SK-N-SH (cell line): ENCODE results near the gene MYOM1. TPM values are rescaled to one million over a fixed set of nuclear protein-coding genes. Genes with fewer than 3 reads are reported as not detected.
"Not testable (repeated sequence)": the region's sequence is repeated elsewhere in the genome, so short reads cannot be mapped to it uniquely, and the experiment has no call there.

Experiments
- CTCF ChIA-PET: fragments of 300-600, 350-600 bp; formaldehyde crosslinking; extraction: SDS; loops from one replicate; lab custom pipeline; 2021; lab: Yijun Ruan, JAX
- POLR2A ChIA-PET: fragments of 350-600 bp; sonication (Branson Sonifier 250); formaldehyde crosslinking; extraction: SDS; loops from one replicate; lab custom pipeline; 2020; ENCODE audit warnings: antibody characterized with exemption, inconsistent platforms; lab: Yijun Ruan, JAX
- DNase-seq: peaks from one replicate; pipeline ENCODE4 v3.0.0; 2012
- H2AFZ ChIP-seq: fragments of 200-600 bp; sonication (generic); 2 replicates; pipeline ENCODE4 v1.8.1; 2016; ENCODE audit warnings: antibody characterized with exemption, mild to moderate bottlenecking, low read depth
- H3F3A ChIP-seq: fragments of 200-600 bp; sonication (generic); replicated peaks from 2 replicates; pipeline ENCODE3; 2016; ENCODE audit warnings: antibody characterized with exemption, mild to moderate bottlenecking; ENCODE audit not compliant: insufficient read depth
- H3K27ac ChIP-seq, 2 experiments: fragments of 200-500 bp in 1 of 2; fragments of 200-600 bp in 1 of 2; sonication (Bioruptor generic) in 1 of 2; sonication (generic), shearing (Covaris generic) in 1 of 2; 2 replicates each; pipeline versions ENCODE4 v1.5.1 to v1.6.1; 2014 to 2016; ENCODE audit warnings: low read depth in 2 of 2, inconsistent platforms in 1 of 2, low read length in 1 of 2, mild to moderate bottlenecking in 1 of 2, mixed read lengths in 1 of 2
- H3K27me3 ChIP-seq: fragments of 200-600 bp; sonication (generic), shearing (Covaris generic); 2 replicates; pipeline ENCODE4 v1.6.1; 2016; ENCODE audit warnings: mixed run types; ENCODE audit not compliant: insufficient read depth
- H3K36me3 ChIP-seq, 2 experiments: fragments of 200-500 bp in 1 of 2; fragments of 200-600 bp in 1 of 2; sonication (Bioruptor generic) in 1 of 2; sonication (generic) in 1 of 2; replicated peaks in 1 of 2; 2 replicates each; pipeline versions ENCODE3 to v1.5.1; 2014 to 2016; ENCODE audit warnings: low read length in 1 of 2, mild to moderate bottlenecking in 1 of 2; ENCODE audit not compliant: insufficient read depth in 2 of 2, control insufficient read depth in 1 of 2
- H3K4me1 ChIP-seq, 2 experiments: fragments of 200-500 bp in 1 of 2; fragments of 200-600 bp in 1 of 2; sonication (Bioruptor generic) in 1 of 2; sonication (generic), shearing (Covaris generic) in 1 of 2; 2 replicates each; pipeline versions ENCODE4 v1.5.1 to v1.6.1; 2014 to 2016; ENCODE audit warnings: low read depth in 1 of 2, low read length in 1 of 2, mixed run types in 1 of 2; ENCODE audit not compliant: insufficient read depth in 2 of 2, control insufficient read depth in 1 of 2
- H3K4me2 ChIP-seq: fragments of 200-600 bp; sonication (generic), shearing (Covaris generic); 2 replicates; pipeline ENCODE4 v1.6.1; 2017; ENCODE audit warnings: mixed run types
- H3K4me3 ChIP-seq, 2 experiments: fragments of 200-500 bp in 1 of 2; fragments of 200-600 bp in 1 of 2; sonication (Bioruptor generic) in 1 of 2; sonication (generic), shearing (Covaris generic) in 1 of 2; 2 replicates each; pipeline versions ENCODE4 v1.5.1 to v1.8.1; 2014 to 2016; ENCODE audit warnings: low read depth in 2 of 2, inconsistent platforms in 1 of 2, low read length in 1 of 2, mild to moderate bottlenecking in 1 of 2, mixed read lengths in 1 of 2, moderate library complexity in 1 of 2
- H3K79me2 ChIP-seq: fragments of 200-600 bp; sonication (generic); 2 replicates; pipeline ENCODE4 v1.8.1; 2017; ENCODE audit warnings: mild to moderate bottlenecking; ENCODE audit not compliant: insufficient read depth
- H3K9ac ChIP-seq: fragments of 200-600 bp; sonication (generic); 2 replicates; pipeline ENCODE4 v1.6.1; 2017; ENCODE audit warnings: mixed run types
- H3K9me2 ChIP-seq: fragments of 200-600 bp; sonication (generic); 2 replicates; pipeline ENCODE4 v1.6.1; 2017; ENCODE audit warnings: mixed run types
- H3K9me3 ChIP-seq: fragments of 200-600 bp; sonication (generic); 2 replicates; pipeline ENCODE4 v1.6.1; 2017; ENCODE audit warnings: mixed run types, mild to moderate bottlenecking, moderate library complexity
- H4K20me1 ChIP-seq: fragments of 200-600 bp; sonication (generic); 2 replicates; pipeline ENCODE4 v1.6.1; 2017; ENCODE audit warnings: mild to moderate bottlenecking, mixed run types; ENCODE audit not compliant: insufficient read depth
- FOXJ3 ChIP-seq: sonication (generic); formaldehyde crosslinking; IDR thresholded peaks from 2 replicates; pipeline ENCODE4 v1.5.1; 2020; ENCODE audit warnings: mild to moderate bottlenecking, missing genetic modification reagents
- MXI1 ChIP-seq: IDR thresholded peaks from 2 replicates; pipeline ENCODE4 v1.6.1; 2012; ENCODE audit warnings: mild to moderate bottlenecking, low read depth, low read length, improper control_type of control experiment
- REST ChIP-seq: IDR thresholded peaks from 2 replicates; pipeline ENCODE4 v1.6.1; 2012; ENCODE audit warnings: mild to moderate bottlenecking, low read depth, low read length, moderate library complexity
- RFX5 ChIP-seq: IDR thresholded peaks from 2 replicates; pipeline ENCODE4 v1.6.1; 2012; ENCODE audit warnings: mild to moderate bottlenecking, improper control_type of control experiment, low read length
- RXRA ChIP-seq: IDR thresholded peaks from 2 replicates; pipeline ENCODE4 v1.4.0; 2012; ENCODE audit warnings: low read depth, mild to moderate bottlenecking, borderline replicate concordance
- SMC3 ChIP-seq: IDR thresholded peaks from 2 replicates; pipeline ENCODE4 v1.6.1; 2012; ENCODE audit warnings: low read depth, low read length, improper control_type of control experiment
- YY1 ChIP-seq: IDR thresholded peaks from 2 replicates; pipeline ENCODE4 v1.4.0; 2012; ENCODE audit warnings: low read depth, mild to moderate bottlenecking
- ZBTB33 ChIP-seq: IDR thresholded peaks from 2 replicates; pipeline ENCODE4 v1.4.0; 2012; ENCODE audit warnings: low read depth, borderline replicate concordance
- WGBS: methylation state at CpG from one replicate; pipeline ENCODE4 v1.1.6; 2017; ENCODE audit warnings: low lambda C conversion rate; 5-methylcytosine and 5-hydroxymethylcytosine counted together
- polyA plus RNA-seq, 3 experiments: library from polyadenylated mRNA; depleted of rRNA; stranded (reverse); fragments of >200 nt; gene quantifications; 2 replicates each; pipeline ENCODE4 v1.2.3, GENCODE V29; 2012
- TF ChIP-seq, protein P1 (sequence below): IDR thresholded peaks from 2 replicates; pipeline ENCODE4 v1.4.0; 2012; ENCODE audit warnings: low read depth, borderline replicate concordance

Gene MYOM1
- polyA plus RNA-seq, 1 of the 3 experiments (the other 2 are of a cell fraction): 0.07 TPM

DNA sequence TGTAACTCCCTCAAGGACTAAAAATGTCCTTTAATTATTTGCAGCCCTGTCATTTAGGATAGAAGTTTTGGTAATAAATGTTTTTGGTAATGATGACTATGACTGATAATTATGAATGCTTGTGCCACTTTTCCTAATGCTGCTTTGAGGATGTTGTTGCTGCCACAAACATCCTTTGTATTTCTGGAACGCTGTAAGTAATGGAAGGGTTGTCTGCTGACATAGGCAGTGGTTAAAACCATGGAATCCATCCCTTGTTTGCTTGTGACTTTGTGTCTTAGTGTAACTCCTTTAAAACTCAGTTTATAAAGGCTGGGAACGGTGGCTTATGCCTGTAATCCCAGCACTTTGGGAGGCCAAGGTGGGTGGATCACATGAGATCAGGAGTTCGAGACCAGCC lies 187.0 kb downstream of the MYOM1 start:
- no peak for TF ChIP-seq ZBTB33
- TF ChIP-seq FOXJ3 (CRISPR knock-in tag): no peak
- no peak for TF ChIP-seq SMC3
- TF ChIP-seq, all 33 proteins: peak for 0
- DNase-seq: no peak
- POLR2A ChIA-PET: no interaction called here

GRCh38 chr18:3029215-3029952 lies 190.4 kb downstream of the MYOM1 start:
- Histone ChIP-seq H3K27me3 (no peaks in the 10 kb centered on the region), H3K4me3 (no peak overlapping the region), H3K4me2 (peak overlapping the region; percentile 41; the same call in 1 of the 2 replicates), H3K79me2 (no peaks in the 10 kb centered on the region), H3F3A (peaks cover 3% of the 10 kb centered on the region), H3K36me3 (no peaks in the 10 kb centered on the region), H3K9me2 (no peaks in the 10 kb centered on the region), H3K9me3 (no peaks in the 10 kb centered on the region), H4K20me1 (no peaks in the 10 kb centered on the region), H3K4me1 (no peaks in the 10 kb centered on the region), H3K27ac (0 out of 4 replicates have a peak overlapping the region, but pooled peaks of 1 of the 2 experiments have one; percentile 19), H2AFZ (peak overlapping the region; percentile 85), H3K9ac (0 out of 2 replicates have a peak overlapping the region, but pooled peaks have one; percentile 12)
- ChIA-PET POLR2A (no interaction called here), CTCF (no interaction called here)
- TF ChIP-seq RXRA: no peak
- TF ChIP-seq YY1: no peak
- no peak for TF ChIP-seq SMC3
- TF ChIP-seq REST: no peak
- TF ChIP-seq, protein P1, sequence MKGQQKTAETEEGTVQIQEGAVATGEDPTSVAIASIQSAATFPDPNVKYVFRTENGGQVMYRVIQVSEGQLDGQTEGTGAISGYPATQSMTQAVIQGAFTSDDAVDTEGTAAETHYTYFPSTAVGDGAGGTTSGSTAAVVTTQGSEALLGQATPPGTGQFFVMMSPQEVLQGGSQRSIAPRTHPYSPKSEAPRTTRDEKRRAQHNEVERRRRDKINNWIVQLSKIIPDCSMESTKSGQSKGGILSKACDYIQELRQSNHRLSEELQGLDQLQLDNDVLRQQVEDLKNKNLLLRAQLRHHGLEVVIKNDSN: no peak
- no peak for TF ChIP-seq MXI1
- TF ChIP-seq RFX5: no peak
- WGBS: 77% methylated on average over 12 of the region's 12 CpGs
- no peak for DNase-seq

More for the DNA sequence above, 187.0 kb downstream of the MYOM1 start:
- Histone ChIP-seq H3K9me2 (no peaks in the 10 kb centered on the region), H3F3A (peaks cover 3% of the 10 kb centered on the region), H3K4me1 (no peaks in the 10 kb centered on the region), H4K20me1 (no peaks in the 10 kb centered on the region), H3K27me3 (no peaks in the 10 kb centered on the region), H3K9ac (no peak overlapping the region), H3K27ac (no peak overlapping the region), H3K4me2 (no peak overlapping the region), H3K9me3 (no peaks in the 10 kb centered on the region), H2AFZ (no peak overlapping the region), H3K4me3 (no peak overlapping the region), H3K36me3 (no peaks in the 10 kb centered on the region), H3K79me2 (no peaks in the 10 kb centered on the region)
- CTCF ChIA-PET: no interaction called here
- WGBS: 74% methylated on average over 3 of the region's 3 CpGs

GRCh38 chr18:3028115-3028514 lies 191.7 kb downstream of the MYOM1 start:
- H3F3A ChIP-seq, H3K27ac ChIP-seq, H3K27me3 ChIP-seq, H3K9ac ChIP-seq, DNase-seq, H3K4me1 ChIP-seq, H3K9me2 ChIP-seq, H3K9me3 ChIP-seq, H3K79me2 ChIP-seq, H4K20me1 ChIP-seq, POLR2A ChIA-PET, H3K36me3 ChIP-seq, H3K4me3 ChIP-seq, H3K4me2 ChIP-seq: not testable (repeated sequence)
- 97% methylated on average over 3 of the region's 3 CpGs for WGBS
- H2AFZ ChIP-seq: peak overlapping the region; percentile 41; the same call in 1 of the 2 replicates
- CTCF ChIA-PET: interaction anchor here (0.6 kb wide), 1 partner anchor 13 kb away, joined by 3 read pairs; no protein-coding TSS in a partner anchor
